ENCODE measurements around the gene LRRC3. TPM values are rescaled to one million over a fixed set of nuclear protein-coding genes. Genes with fewer than 3 reads are reported as not detected.
"Not testable (repeated sequence)": the region's sequence is repeated elsewhere in the genome, so short reads cannot be mapped to it uniquely, and the experiment has no call there.

The LRRC3 gene
- total RNA-seq = 0.65 and 0.99 TPM in 2 replicates

- DNase-seq (ENCODE audit: low read depth in 2 of 2) = peak; percentile 84 to 92
These were observed at the start of gene LRRC3 for GRCh38 chr21:44454747-44455523. Gene LRRC3, plus strand, starts transcription at chr21:44455510. Its CDS starts 1,135 bp downstream, at chr21:44456645.

GRCh38 chr21:44405948-44406872 is 49.1 kb upstream of the LRRC3 start:
- DNase-seq (ENCODE audit: low read depth in 2 of 2) = no peak

- no peak for DNase-seq (ENCODE audit: low read depth in 2 of 2)
These were observed 48.4 kb upstream of the LRRC3 start for GRCh38 chr21:44406953-44407352.

- DNase-seq (ENCODE audit: low read depth in 2 of 2) = no peak
These were observed 47.8 kb upstream of the LRRC3 start for GRCh38 chr21:44407493-44407892.

- no peak for DNase-seq (ENCODE audit: low read depth in 2 of 2)
These were observed 47.1 kb upstream of the LRRC3 start for GRCh38 chr21:44408226-44408625.

- no peak for DNase-seq (ENCODE audit: low read depth in 2 of 2)
These were observed 41.6 kb upstream of the LRRC3 start for GRCh38 chr21:44413566-44414290.

- no peak for DNase-seq (ENCODE audit: low read depth in 2 of 2)
These were observed 40.8 kb upstream of the LRRC3 start for GRCh38 chr21:44414291-44415072.

- DNase-seq (ENCODE audit: low read depth in 2 of 2) = no peak
These were observed 40.0 kb upstream of the LRRC3 start for GRCh38 chr21:44415073-44416025.

- DNase-seq (ENCODE audit: low read depth in 2 of 2) = no peak
These were observed 39.1 kb upstream of the LRRC3 start for GRCh38 chr21:44416193-44416592.

- not testable (repeated sequence) for DNase-seq (ENCODE audit: low read depth in 2 of 2)
These were observed 37.6 kb upstream of the LRRC3 start for GRCh38 chr21:44417621-44418107.

GRCh38 chr21:44418108-44418875 is 37.0 kb upstream of the LRRC3 start:
- no peak for DNase-seq (ENCODE audit: low read depth in 2 of 2)

- no peak for DNase-seq (ENCODE audit: low read depth in 2 of 2)
These were observed 36.5 kb upstream of the LRRC3 start for GRCh38 chr21:44418876-44419230.

- DNase-seq (ENCODE audit: low read depth in 2 of 2) = no peak
These were observed 35.6 kb upstream of the LRRC3 start for GRCh38 chr21:44419679-44420078.

- no peak for DNase-seq (ENCODE audit: low read depth in 2 of 2)
These were observed 34.7 kb upstream of the LRRC3 start for GRCh38 chr21:44420416-44421205.

- DNase-seq (ENCODE audit: low read depth in 2 of 2) = no peak
These were observed 33.1 kb upstream of the LRRC3 start for GRCh38 chr21:44421901-44422840.

- no peak for DNase-seq (ENCODE audit: low read depth in 2 of 2)
These were observed 31.9 kb upstream of the LRRC3 start for GRCh38 chr21:44423312-44423821.

Data from lung microvascular endothelial cell (primary cell).